Measurements from ENCODE around the gene GABBR2. TPM values are rescaled to one million over a fixed set of nuclear protein-coding genes. Genes with fewer than 3 reads are reported as not detected.

GABBR2 gene
- polyA plus RNA-seq, 1 of the 3 experiments (the other 2 are of a cell fraction), result not detected

DNA sequence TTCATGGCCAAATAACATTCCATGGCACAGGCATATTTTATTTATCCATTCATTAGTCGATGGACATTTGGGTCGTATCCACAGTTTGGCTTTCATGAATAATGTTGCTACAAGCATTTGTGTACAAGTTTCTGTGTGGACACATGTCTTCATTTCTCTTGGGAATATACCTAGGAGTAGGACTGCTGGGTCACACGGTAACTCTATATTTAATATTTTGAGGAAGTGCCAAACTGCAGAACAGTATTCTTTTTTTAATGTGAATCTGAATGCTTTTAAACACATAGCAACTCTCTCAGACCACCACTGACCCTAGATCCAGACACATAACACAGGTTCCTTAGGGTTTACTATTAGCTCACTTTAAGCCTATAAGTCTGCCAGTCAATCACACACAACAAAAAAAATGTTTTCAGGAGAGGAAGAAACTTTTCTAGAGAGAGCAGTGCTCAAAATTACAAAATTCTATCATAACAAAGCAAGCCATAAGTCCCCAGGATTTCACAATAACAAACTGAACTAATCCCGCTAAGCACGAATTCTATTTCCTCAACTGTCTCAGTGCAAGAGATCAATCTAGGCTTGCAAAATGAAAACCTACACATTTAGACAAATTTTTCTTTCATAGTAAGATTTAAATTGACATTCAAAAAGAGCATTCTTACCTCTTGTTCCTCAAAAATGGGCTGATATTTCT lies 41.8 kb upstream of the GABBR2 start:
- ChIA-PET CTCF (interaction anchor here (0.7 to 5.7 kb wide), 4 partner anchors 18 to 435 kb away, joined by 3 to 34 read pairs (median 16); no protein-coding TSS in a partner anchor), POLR2A (no interaction called here)
- no peak overlapping the region for H3K4me3 ChIP-seq (ENCODE audit: low read depth in 2 of 2, low read length in 1 of 2)
- H3K9me2 ChIP-seq, result no peaks in the 10 kb centered on the region
- no peaks in the 10 kb centered on the region for H3K9me3 ChIP-seq
- no peaks in the 10 kb centered on the region for H3F3A ChIP-seq (replicated peaks; ENCODE audit: insufficient read depth)
- WGBS (ENCODE audit: low lambda C conversion rate), result 93% methylated on average over 5 of the region's 5 CpGs
- no peak overlapping the region for H3K9ac ChIP-seq
- no peaks in the 10 kb centered on the region for H3K79me2 ChIP-seq (ENCODE audit: insufficient read depth)
- TF ChIP-seq, protein P1, sequence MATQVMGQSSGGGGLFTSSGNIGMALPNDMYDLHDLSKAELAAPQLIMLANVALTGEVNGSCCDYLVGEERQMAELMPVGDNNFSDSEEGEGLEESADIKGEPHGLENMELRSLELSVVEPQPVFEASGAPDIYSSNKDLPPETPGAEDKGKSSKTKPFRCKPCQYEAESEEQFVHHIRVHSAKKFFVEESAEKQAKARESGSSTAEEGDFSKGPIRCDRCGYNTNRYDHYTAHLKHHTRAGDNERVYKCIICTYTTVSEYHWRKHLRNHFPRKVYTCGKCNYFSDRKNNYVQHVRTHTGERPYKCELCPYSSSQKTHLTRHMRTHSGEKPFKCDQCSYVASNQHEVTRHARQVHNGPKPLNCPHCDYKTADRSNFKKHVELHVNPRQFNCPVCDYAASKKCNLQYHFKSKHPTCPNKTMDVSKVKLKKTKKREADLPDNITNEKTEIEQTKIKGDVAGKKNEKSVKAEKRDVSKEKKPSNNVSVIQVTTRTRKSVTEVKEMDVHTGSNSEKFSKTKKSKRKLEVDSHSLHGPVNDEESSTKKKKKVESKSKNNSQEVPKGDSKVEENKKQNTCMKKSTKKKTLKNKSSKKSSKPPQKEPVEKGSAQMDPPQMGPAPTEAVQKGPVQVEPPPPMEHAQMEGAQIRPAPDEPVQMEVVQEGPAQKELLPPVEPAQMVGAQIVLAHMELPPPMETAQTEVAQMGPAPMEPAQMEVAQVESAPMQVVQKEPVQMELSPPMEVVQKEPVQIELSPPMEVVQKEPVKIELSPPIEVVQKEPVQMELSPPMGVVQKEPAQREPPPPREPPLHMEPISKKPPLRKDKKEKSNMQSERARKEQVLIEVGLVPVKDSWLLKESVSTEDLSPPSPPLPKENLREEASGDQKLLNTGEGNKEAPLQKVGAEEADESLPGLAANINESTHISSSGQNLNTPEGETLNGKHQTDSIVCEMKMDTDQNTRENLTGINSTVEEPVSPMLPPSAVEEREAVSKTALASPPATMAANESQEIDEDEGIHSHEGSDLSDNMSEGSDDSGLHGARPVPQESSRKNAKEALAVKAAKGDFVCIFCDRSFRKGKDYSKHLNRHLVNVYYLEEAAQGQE (IDR thresholded peaks at IDR 0.05; ENCODE audit: low read depth, low read length), result no peak
- TF ChIP-seq SMC3 (IDR thresholded peaks at IDR 0.05; ENCODE audit: low read depth, low read length) (no peak), CHD2 (IDR thresholded peaks at IDR 0.05; ENCODE audit: low read length, partially characterized antibody) (no peak), FOSL2 (IDR thresholded peaks at IDR 0.05; ENCODE audit: borderline replicate concordance, low read depth) (no peak), TEAD4 (IDR thresholded peaks at IDR 0.05; ENCODE audit: borderline replicate concordance, insufficient read depth) (no peak), GATA2 (CRISPR knock-in tag; IDR thresholded peaks at IDR 0.05) (no peak), FOXM1 (IDR thresholded peaks at IDR 0.05; ENCODE audit: low read depth) (no peak), YY1 (IDR thresholded peaks at IDR 0.05; ENCODE audit: low read depth) (no peak)
- no peak for DNase-seq
- peaks cover 28 to 37% of the 10 kb centered on the region in 2 experiments for H3K36me3 ChIP-seq (replicated peaks in 1 of 2; ENCODE audit: control insufficient read depth in 1 of 2, insufficient read depth in 2 of 2, low read length in 1 of 2)
- no peaks in the 10 kb centered on the region for H3K4me1 ChIP-seq (ENCODE audit: control insufficient read depth in 1 of 2, insufficient read depth in 2 of 2, low read depth in 1 of 2, low read length in 1 of 2)
- H2AFZ ChIP-seq (ENCODE audit: low read depth), result no peak overlapping the region
- H3K27me3 ChIP-seq (ENCODE audit: insufficient read depth), result no peaks in the 10 kb centered on the region
- no peak overlapping the region for H3K4me2 ChIP-seq
- no peak overlapping the region for H3K27ac ChIP-seq (ENCODE audit: low read depth in 2 of 2, low read length in 1 of 2)
- no peaks in the 10 kb centered on the region for H4K20me1 ChIP-seq (ENCODE audit: insufficient read depth)

DNA sequence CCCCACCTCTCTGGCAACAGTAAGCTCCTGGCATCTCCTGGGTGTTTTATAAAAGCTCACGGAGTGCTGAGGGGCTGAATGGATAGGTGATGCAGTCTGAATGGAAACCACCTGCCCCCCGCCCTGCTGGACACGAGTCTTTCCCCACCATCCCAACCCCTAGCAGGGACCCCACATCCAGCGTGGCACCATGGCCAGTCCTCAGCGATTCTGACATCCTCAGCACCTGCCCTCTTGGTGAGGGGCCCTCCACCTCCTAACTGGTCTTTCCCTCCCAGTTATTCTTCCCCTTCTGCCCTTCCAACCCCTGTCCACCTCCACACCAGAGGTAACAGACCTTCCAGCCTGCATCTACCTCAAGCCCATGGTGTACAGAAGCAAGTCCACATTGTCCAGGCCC lies 38.7 kb upstream of the GABBR2 start:
- ChIA-PET POLR2A (no interaction called here), CTCF (interaction anchor here (2.3 to 4.1 kb wide), 2 partner anchors 27 to 432 kb away, joined by 9 to 34 read pairs; no protein-coding TSS in a partner anchor)
- Histone ChIP-seq H3K4me2 (no peak overlapping the region), H3K4me3 (ENCODE audit: low read depth in 2 of 2, low read length in 1 of 2) (no peak overlapping the region), H3K27ac (ENCODE audit: low read depth in 2 of 2, low read length in 1 of 2) (no peak overlapping the region), H3K79me2 (ENCODE audit: insufficient read depth) (no peaks in the 10 kb centered on the region), H3K36me3 (replicated peaks in 1 of 2; ENCODE audit: control insufficient read depth in 1 of 2, insufficient read depth in 2 of 2, low read length in 1 of 2) (peaks cover 24 to 41% of the 10 kb centered on the region in 2 experiments), H3K27me3 (ENCODE audit: insufficient read depth) (no peaks in the 10 kb centered on the region), H3F3A (replicated peaks; ENCODE audit: insufficient read depth) (no peaks in the 10 kb centered on the region), H2AFZ (ENCODE audit: low read depth) (no peak overlapping the region), H3K4me1 (ENCODE audit: control insufficient read depth in 1 of 2, insufficient read depth in 2 of 2, low read depth in 1 of 2, low read length in 1 of 2) (peaks cover 0 to under 1% of the 10 kb centered on the region in 2 experiments; a peak in 1 of 4 replicates), H3K9me2 (no peaks in the 10 kb centered on the region), H3K9me3 (no peaks in the 10 kb centered on the region), H4K20me1 (ENCODE audit: insufficient read depth) (no peaks in the 10 kb centered on the region; the same call in 1 of the 2 replicates), H3K9ac (no peak overlapping the region)
- no peak for DNase-seq
- 94% methylated on average over 5 of the region's 5 CpGs for WGBS (ENCODE audit: low lambda C conversion rate)
- TF ChIP-seq MEF2A (IDR thresholded peaks at IDR 0.05; ENCODE audit: borderline replicate concordance, low read depth), result no peak
- TF ChIP-seq, protein P2, sequence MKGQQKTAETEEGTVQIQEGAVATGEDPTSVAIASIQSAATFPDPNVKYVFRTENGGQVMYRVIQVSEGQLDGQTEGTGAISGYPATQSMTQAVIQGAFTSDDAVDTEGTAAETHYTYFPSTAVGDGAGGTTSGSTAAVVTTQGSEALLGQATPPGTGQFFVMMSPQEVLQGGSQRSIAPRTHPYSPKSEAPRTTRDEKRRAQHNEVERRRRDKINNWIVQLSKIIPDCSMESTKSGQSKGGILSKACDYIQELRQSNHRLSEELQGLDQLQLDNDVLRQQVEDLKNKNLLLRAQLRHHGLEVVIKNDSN (IDR thresholded peaks at IDR 0.05; ENCODE audit: borderline replicate concordance, low read depth), result no peak
- no peak for TF ChIP-seq EZH2phosphoT487 (IDR thresholded peaks at IDR 0.05; ENCODE audit: borderline replicate concordance, low read depth)
- TF ChIP-seq, protein P3, sequence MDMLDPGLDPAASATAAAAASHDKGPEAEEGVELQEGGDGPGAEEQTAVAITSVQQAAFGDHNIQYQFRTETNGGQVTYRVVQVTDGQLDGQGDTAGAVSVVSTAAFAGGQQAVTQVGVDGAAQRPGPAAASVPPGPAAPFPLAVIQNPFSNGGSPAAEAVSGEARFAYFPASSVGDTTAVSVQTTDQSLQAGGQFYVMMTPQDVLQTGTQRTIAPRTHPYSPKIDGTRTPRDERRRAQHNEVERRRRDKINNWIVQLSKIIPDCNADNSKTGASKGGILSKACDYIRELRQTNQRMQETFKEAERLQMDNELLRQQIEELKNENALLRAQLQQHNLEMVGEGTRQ (IDR thresholded peaks at IDR 0.05; ENCODE audit: borderline replicate concordance, low read depth, low read length), result no peak
- no peak for TF ChIP-seq TEAD4 (IDR thresholded peaks at IDR 0.05; ENCODE audit: borderline replicate concordance, insufficient read depth)
- no peak for TF ChIP-seq FOSL2 (IDR thresholded peaks at IDR 0.05; ENCODE audit: borderline replicate concordance, low read depth)
- TF ChIP-seq RAD21 (IDR thresholded peaks at IDR 0.05; ENCODE audit: low read length), result no peak
- no peak for TF ChIP-seq RXRA (IDR thresholded peaks at IDR 0.05; ENCODE audit: borderline replicate concordance, low read depth)
- no peak for TF ChIP-seq CHD2 (IDR thresholded peaks at IDR 0.05; ENCODE audit: low read length, partially characterized antibody)
- no peak for TF ChIP-seq ELF1 (IDR thresholded peaks at IDR 0.05)
- TF ChIP-seq FOXM1 (IDR thresholded peaks at IDR 0.05; ENCODE audit: low read depth), result no peak
- no peak for TF ChIP-seq RFX5 (IDR thresholded peaks at IDR 0.05; ENCODE audit: low read length)
- TF ChIP-seq, protein P4, sequence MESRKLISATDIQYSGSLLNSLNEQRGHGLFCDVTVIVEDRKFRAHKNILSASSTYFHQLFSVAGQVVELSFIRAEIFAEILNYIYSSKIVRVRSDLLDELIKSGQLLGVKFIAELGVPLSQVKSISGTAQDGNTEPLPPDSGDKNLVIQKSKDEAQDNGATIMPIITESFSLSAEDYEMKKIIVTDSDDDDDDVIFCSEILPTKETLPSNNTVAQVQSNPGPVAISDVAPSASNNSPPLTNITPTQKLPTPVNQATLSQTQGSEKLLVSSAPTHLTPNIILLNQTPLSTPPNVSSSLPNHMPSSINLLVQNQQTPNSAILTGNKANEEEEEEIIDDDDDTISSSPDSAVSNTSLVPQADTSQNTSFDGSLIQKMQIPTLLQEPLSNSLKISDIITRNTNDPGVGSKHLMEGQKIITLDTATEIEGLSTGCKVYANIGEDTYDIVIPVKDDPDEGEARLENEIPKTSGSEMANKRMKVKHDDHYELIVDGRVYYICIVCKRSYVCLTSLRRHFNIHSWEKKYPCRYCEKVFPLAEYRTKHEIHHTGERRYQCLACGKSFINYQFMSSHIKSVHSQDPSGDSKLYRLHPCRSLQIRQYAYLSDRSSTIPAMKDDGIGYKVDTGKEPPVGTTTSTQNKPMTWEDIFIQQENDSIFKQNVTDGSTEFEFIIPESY (IDR thresholded peaks at IDR 0.05; ENCODE audit: borderline replicate concordance, low read depth), result no peak
- no peak for TF ChIP-seq FOXJ3 (CRISPR knock-in tag; IDR thresholded peaks at IDR 0.05)
- no peak for TF ChIP-seq NFIC (IDR thresholded peaks at IDR 0.05; ENCODE audit: borderline replicate concordance)
